Measurements from ENCODE around the gene STPG4.

GRCh38 chr2:47091118-47091517 lies 64.0 kb downstream of the STPG4 start:
- TF ChIP-seq, protein P1, sequence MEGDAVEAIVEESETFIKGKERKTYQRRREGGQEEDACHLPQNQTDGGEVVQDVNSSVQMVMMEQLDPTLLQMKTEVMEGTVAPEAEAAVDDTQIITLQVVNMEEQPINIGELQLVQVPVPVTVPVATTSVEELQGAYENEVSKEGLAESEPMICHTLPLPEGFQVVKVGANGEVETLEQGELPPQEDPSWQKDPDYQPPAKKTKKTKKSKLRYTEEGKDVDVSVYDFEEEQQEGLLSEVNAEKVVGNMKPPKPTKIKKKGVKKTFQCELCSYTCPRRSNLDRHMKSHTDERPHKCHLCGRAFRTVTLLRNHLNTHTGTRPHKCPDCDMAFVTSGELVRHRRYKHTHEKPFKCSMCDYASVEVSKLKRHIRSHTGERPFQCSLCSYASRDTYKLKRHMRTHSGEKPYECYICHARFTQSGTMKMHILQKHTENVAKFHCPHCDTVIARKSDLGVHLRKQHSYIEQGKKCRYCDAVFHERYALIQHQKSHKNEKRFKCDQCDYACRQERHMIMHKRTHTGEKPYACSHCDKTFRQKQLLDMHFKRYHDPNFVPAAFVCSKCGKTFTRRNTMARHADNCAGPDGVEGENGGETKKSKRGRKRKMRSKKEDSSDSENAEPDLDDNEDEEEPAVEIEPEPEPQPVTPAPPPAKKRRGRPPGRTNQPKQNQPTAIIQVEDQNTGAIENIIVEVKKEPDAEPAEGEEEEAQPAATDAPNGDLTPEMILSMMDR (IDR thresholded peaks at IDR 0.05), result no peak
- TF ChIP-seq POLR2AphosphoS5 (IDR thresholded peaks at IDR 0.05) (no peak), POLR2A (IDR thresholded peaks at IDR 0.05) (no peak)

Measured in sigmoid colon (tissue), 4 donors.